Activated CD4-positive, alpha-beta T cell treated with anti-CD3 and anti-CD28 coated beads for 48 hours (primary cell): ENCODE measurements around the gene SPARC.
"Not testable (repeated sequence)": the region's sequence is repeated elsewhere in the genome, so short reads cannot be mapped to it uniquely, and the experiment has no call there.

ENCODE experiments used
- DNase-seq: peaks from one replicate; pipeline ENCODE4 v3.0.0-alpha.2; 2020

SPARC gene

GRCh38 chr5:151700296-151700695 is 13.6 kb upstream of the SPARC start:
- no peak for DNase-seq

- no peak for DNase-seq
These were observed 12.6 kb upstream of the SPARC start for GRCh38 chr5:151699071-151699901.

- DNase-seq, result not testable (repeated sequence)
These were observed 11.4 kb upstream of the SPARC start for GRCh38 chr5:151698081-151698480.

GRCh38 chr5:151697452-151697851 is 10.7 kb upstream of the SPARC start:
- DNase-seq, result no peak

- DNase-seq, result peak; percentile 4
These were observed 9.9 kb upstream of the SPARC start for GRCh38 chr5:151696470-151697061.

- no peak for DNase-seq
These were observed 8.7 kb upstream of the SPARC start for GRCh38 chr5:151695464-151695863.

- DNase-seq, result no peak
These were observed 7.3 kb upstream of the SPARC start for GRCh38 chr5:151694035-151694485.

GRCh38 chr5:151692312-151692711 is 5.6 kb upstream of the SPARC start:
- no peak for DNase-seq

GRCh38 chr5:151691706-151692105 is 5.0 kb upstream of the SPARC start:
- no peak for DNase-seq

GRCh38 chr5:151689591-151689990 is 2.9 kb upstream of the SPARC start:
- not testable (repeated sequence) for DNase-seq

- no peak for DNase-seq
These were observed 1.7 kb upstream of the SPARC start for GRCh38 chr5:151688436-151688835.

- DNase-seq, result no peak
These were observed 704 bp downstream of the SPARC start for GRCh38 chr5:151685749-151686673.

GRCh38 chr5:151684690-151685361 is 1.9 kb downstream of the SPARC start:
- DNase-seq, result no peak

GRCh38 chr5:151683986-151684588 is 2.6 kb downstream of the SPARC start:
- no peak for DNase-seq

- no peak for DNase-seq
These were observed 3.3 kb downstream of the SPARC start for GRCh38 chr5:151683444-151683843.

- DNase-seq, result no peak
These were observed 3.9 kb downstream of the SPARC start for GRCh38 chr5:151682751-151683331.

GRCh38 chr5:151682240-151682639 is 4.5 kb downstream of the SPARC start:
- no peak for DNase-seq

GRCh38 chr5:151680944-151681427 is 5.7 kb downstream of the SPARC start:
- DNase-seq, result no peak

- not testable (repeated sequence) for DNase-seq
These were observed 6.6 kb downstream of the SPARC start for GRCh38 chr5:151680156-151680505.

GRCh38 chr5:151679421-151680155 is 7.1 kb downstream of the SPARC start:
- no peak for DNase-seq

GRCh38 chr5:151678713-151679112 is 8.0 kb downstream of the SPARC start:
- no peak for DNase-seq
